ENCODE results near the gene SGCG.
"Not testable (repeated sequence)": the region's sequence is repeated elsewhere in the genome, so short reads cannot be mapped to it uniquely, and the experiment has no call there.

The SGCG gene

GRCh38 chr13:23180711-23181110, at the start of gene SGCG:
Gene SGCG, plus strand, starts transcription at chr13:23180979. Its CDS starts 22,716 bp downstream, at chr13:23203695.
- no peak for DNase-seq

GRCh38 chr13:23134542-23134941, 46.2 kb upstream of the SGCG start:
- DNase-seq: no peak

DNA sequence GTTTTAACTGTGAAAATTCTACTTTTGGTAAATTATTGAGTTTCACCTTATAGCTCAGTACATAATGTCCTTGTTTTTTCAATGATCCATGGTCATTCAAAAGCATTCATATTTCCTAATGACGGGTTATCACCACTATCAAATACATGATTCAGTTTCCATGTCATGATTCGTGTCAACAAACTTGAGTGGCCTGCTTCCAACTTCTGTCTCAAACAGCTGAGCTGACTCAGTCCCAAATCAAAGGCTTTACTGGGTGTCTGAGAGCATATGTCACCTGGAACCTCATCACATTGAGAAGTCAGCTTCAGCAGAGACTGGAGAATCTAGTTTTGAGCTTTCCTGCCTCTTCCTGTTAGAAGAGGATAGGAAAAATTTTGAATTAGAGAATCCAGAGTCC, 40.3 kb upstream of the SGCG start:
- DNase-seq: no peak

DNA sequence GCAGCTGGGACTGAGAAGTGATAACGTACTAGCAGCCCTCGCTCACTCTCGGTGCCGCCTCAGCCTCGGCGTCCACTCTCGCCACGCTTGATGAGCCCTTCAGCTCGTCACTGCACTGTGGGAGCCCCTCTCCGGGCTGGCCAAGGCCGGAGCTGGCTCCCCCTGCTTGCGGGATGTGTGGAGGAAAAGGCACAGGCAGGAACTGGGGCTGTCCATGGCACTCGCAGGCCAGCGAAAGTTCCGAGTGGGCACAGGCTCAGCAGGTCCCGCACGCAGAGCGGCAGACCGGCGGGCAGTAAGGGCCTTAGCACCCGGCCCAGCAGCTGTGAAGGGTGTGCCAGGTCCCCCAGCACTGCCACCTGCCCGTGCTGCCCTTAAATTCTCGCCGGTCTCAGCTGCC, 38.8 kb upstream of the SGCG start:
- no peak for DNase-seq

- DNase-seq: not testable (repeated sequence)
Measured at GRCh38 chr13:23142607-23143006, 38.2 kb upstream of the SGCG start.

DNA sequence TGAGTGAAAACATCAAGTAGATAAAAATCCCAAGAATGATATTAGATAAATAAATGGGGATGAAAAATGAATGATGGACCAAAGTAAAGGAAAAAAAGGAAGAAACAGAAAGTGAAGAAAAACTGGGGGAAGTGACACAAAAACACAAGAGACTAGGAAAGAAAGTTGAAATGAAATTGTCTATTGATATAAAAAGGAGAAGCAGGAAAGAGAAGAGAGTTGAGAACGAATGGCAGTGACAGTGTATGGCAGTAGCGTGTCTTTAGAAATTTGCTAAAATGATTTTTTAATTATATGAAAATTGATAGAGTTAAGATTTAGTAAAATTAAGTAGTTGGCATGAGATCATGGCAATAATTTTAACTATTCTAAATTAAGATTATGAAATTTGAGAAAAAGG, 36.3 kb upstream of the SGCG start:
- DNase-seq: no peak

- no peak for DNase-seq
Measured at GRCh38 chr13:23146006-23146405, 34.8 kb upstream of the SGCG start.

DNA sequence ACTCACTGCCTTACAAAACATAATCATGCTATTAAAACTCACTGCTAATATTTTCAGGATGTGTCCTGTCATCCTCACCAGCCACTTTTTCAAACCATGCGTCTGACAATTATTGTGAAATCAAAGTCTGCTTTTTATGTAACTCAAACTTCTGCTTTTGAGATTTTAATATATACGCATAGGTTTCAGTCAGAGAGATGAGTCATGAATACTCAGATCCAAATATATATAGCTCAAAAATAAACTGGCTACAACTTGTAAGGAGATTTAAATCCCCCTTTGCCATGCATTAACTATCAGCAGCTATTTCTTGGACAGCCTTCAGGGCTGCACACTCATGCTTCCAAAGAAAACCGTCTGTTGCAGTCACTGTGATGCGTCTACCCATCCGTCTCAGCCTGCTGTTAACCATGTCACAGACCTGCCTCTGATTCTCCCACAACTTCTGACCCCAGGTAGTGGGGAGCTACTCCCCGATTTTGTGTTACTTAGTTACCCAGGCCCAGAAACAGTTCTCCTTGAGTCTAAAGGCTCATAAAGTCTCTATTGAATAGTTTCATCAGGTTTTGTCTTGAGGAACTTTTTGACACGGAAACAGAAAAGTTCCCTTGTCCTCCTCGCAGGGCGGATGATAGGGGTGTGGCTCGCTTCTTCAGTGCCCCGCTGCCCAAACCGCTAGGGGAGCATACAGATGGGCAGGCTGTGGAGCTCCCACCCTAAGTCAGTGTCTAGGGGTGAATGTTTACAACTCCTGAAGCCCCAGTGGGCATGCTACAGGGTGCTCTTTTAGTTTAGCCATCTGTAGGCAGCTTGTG, 33.8 kb upstream of the SGCG start:
- no peak for DNase-seq

- DNase-seq: no peak
Measured at GRCh38 chr13:23147827-23148226, 33.0 kb upstream of the SGCG start.

DNA sequence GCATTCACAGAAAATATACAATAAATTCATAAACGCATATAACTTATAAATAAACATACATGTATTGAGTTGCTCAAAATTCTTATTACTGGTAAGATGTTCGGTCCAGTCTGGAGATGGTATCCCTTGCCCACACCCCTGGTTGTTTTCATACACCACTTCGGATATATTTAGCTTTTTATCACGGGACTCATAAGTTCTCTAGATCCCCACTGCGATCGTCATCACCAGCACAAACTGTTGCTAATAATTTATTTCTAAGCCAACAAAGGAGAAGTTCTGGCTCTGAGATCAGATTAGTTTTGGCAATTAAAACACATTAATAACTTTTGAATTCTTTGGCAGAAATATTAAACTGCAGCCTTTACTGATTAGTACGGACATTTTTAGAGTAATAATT, 23.0 kb upstream of the SGCG start:
- no peak for DNase-seq

- DNase-seq: peak; percentile 82
Measured at GRCh38 chr13:23159205-23159759, 21.5 kb upstream of the SGCG start.

DNA sequence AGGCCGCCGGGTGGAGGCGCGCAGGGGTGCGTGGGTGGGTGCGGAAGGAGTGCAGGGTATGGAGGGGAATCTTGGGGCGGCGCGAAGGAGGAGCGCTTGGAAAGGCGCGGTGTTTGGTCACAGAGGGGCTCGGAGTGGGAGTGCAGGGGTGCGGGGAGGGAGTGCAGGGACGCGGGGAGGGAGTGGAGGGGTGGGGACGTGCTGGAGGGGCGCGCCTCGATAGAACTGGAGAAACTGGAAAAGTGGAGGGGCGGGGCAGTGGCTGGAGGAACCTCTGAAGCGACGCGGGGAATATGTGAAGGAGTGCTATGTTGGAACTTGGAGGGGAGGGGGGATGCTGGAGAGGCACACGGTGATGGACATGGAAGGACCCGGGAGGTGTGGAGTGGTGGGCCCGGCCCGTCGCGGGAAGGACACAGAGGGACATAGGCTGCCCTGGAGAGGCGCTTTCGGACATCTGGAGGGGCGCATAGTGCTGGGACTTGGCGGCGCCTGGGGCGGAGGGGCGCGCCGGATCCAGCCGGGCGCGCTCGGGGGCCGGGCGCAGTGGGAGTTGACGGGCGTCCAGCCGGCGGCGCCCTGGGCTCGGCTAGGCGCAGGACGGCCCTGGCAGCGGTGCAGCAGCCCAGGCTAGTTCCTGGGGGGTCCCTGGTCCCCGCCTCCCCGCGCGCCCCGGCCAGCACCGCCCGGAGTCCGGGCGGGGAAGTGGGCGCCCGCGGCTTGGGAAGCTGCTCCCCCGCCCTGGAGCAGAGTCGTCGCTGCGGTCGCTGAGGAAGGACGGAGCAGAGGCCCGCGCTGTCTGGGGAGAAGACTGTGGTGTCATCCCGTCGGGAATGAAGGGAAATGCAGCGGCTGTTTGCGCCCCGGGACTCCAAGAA, 20.8 kb upstream of the SGCG start:
- peak; percentile 73 for DNase-seq

- no peak for DNase-seq
Measured at GRCh38 chr13:23160638-23161480, 19.9 kb upstream of the SGCG start.

DNA sequence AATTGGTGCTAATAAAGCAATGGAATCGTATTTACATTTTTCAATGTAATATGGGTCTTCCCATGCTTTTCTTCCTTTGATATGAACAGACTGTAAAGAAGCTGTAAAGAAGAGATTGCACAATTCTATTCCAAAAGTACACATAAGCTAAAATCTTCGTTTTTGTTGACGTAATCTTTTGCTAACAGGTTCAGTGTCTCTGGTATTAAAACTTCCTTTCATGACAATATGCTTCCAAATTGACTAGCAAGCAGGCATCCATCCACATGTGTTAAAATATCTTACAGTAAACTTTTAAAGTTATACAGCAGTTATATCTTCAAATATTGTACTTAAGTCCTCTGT, 19.3 kb upstream of the SGCG start:
- no peak for DNase-seq

GRCh38 chr13:23175920-23176319, 4.9 kb upstream of the SGCG start:
- no peak for DNase-seq

DNA sequence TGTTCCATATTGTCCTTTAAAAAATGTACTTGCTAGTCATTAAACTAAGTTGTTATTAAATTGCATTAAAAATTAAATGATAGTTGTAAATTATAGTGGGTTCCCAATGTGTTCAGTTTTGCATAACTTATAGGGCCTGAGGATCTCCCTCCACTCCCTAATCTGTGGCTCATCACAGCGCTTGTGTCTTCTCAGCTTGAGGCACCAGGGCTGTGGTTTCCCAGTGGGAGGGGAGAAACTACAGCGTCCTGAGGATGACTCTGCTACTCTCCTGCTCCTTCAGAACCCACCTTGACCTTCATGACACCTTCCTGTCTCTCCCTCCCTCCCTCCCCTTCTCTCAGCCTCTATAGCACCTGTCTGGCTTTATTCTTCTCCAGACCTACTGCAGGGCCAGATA, 1.4 kb downstream of the SGCG start:
- no peak for DNase-seq

GRCh38 chr13:23183292-23183691, 2.5 kb downstream of the SGCG start:
- DNase-seq: no peak

GRCh38 chr13:23185542-23185941, 4.8 kb downstream of the SGCG start:
- no peak for DNase-seq

DNA sequence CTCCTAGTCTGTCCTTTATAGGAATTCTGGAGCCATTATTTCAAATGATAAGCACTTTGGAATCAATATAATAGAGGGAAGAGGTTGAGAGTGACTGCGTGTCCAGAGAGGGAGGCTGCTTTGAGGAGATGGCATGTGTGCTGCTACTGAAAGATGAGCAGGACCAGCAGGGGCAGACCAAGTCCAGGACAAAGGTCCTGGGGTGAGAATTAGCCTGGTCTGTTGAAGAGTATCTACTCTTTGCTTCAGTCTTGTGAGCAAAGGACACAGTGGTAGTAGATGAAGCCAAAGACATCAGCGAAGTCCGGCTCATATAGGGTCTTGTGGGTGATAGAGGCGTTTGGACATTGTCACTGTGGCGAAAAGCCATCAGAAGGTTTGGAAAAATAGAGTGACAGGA, 21.1 kb downstream of the SGCG start:
- no peak for DNase-seq

DNA sequence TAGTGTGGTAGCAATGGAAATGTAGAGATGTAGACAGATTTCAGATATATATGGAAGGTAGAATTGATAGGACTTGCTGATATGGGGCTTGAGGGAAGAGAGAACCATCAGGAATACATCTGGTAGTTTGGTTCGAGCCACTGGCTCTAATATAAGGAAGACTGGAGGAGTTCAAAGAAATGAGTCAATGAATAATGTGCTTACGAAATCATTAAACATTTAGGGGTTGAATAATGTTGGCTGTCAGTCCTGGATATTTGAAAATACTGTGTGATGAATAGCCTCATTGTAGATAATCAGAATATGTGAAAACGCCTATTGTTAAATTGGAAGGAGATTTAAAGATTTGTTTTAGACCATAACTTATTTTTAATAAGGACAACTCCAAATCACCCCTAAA, 21.6 kb downstream of the SGCG start:
- DNase-seq: no peak

GRCh38 chr13:23203516-23203915, 22.7 kb downstream of the SGCG start:
- DNase-seq: no peak

DNA sequence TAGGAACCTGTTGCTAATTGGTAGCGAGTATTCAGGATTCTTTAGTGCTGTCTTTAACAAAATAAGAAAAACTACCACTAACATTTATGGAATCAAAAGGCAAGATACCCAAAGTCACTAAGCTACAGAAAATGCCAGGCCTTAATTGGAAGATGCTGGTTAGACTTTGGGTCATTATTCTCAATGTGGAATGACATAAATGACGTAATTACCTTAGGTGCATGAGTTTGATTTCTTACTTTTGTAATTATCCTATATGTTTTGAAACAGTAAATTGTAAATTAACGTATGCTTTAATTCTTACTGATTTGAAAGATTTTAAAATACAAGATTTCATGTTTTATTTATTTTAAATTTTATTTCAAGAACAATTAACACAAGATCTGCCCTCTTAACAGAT, 25.0 kb downstream of the SGCG start:
- DNase-seq: no peak

DNA sequence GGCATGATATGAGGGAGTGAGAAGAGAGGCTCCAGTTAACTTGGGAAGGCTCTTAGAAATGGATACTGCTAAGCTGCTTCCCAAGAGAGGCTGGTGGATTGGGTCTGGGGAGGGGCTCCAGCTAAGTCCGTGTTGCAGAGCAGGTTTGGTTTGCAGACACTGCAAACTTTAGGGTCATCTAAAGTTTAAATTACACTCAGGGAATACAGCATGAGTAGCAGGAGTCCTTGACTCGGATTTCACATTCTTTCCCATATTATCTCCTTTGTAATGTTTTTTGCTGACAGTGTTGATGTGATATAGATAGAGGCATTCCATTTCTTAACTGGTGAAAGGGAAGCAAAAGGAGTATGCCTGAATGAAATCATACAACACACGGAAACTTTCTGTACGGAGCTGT, 31.9 kb downstream of the SGCG start:
- no peak for DNase-seq

All from islet precursor cell (in vitro differentiated cells).